Panc1 (cell line): Measurements from ENCODE around the gene RFFL. TPM values are rescaled to one million over a fixed set of nuclear protein-coding genes. Genes with fewer than 3 reads are reported as not detected.

Experiments used
- ATAC-seq: fragments of 200-7000 bp; cut with Tn5 transposase; 2 replicates; pipeline ENCODE4 v1.9.1; 2020; ENCODE audit warnings: mild to moderate bottlenecking, moderate library complexity
- BruUV-seq: library from RNA; stranded (reverse); fragments of 400-500 nt; replicated peaks from 2 replicates; lab custom pipeline; 2021; lab: Mats Ljungman, UMichigan
- CTCF ChIA-PET: fragments of 300-600 bp; sonication (Branson Sonifier 250); formaldehyde crosslinking; loops from one replicate; lab custom pipeline; 2022; ENCODE audit warnings: antibody characterized with exemption; lab: Charles Lee
- POLR2A ChIA-PET: fragments of 300-600 bp; sonication (Branson Sonifier 250); formaldehyde crosslinking; loops from one replicate; lab custom pipeline; 2022; ENCODE audit warnings: antibody characterized with exemption; lab: Charles Lee
- DNase-seq: peaks from one replicate; pipeline ENCODE4 v3.0.0-alpha.2; 2010; ENCODE audit warnings: low read depth, low spot score
- H3K27ac ChIP-seq: 2 replicates; pipeline ENCODE4 v1.5.1; 2011; ENCODE audit warnings: mild to moderate bottlenecking, low read length, inconsistent platforms
- H3K27me3 ChIP-seq: fragments of 200-500 bp; sonication (Bioruptor generic); 2 replicates; pipeline ENCODE4 v1.6.0; 2014; ENCODE audit warnings: low read length, inconsistent platforms; ENCODE audit not compliant: control insufficient read depth, insufficient read depth
- H3K36me3 ChIP-seq: fragments of 200-500 bp; sonication (Bioruptor generic); 2 replicates; pipeline ENCODE4 v1.5.1; 2014; ENCODE audit warnings: inconsistent platforms, mild to moderate bottlenecking, low read length, moderate library complexity; ENCODE audit not compliant: control insufficient read depth, insufficient read depth
- H3K4me1 ChIP-seq: 2 replicates; pipeline ENCODE4 v1.5.1; 2011; ENCODE audit warnings: inconsistent platforms, mild to moderate bottlenecking, low read length, moderate library complexity; ENCODE audit not compliant: control insufficient read depth, insufficient read depth
- H3K4me3 ChIP-seq, 2 experiments: 2 replicates each; pipeline ENCODE4 v1.5.1; 2011 to 2012; ENCODE audit warnings: low read depth in 2 of 2, low read length in 2 of 2, mild to moderate bottlenecking in 2 of 2, inconsistent platforms in 1 of 2, moderate library complexity in 1 of 2
- H3K9me3 ChIP-seq: fragments of 200-500 bp; sonication (Bioruptor generic); 2 replicates; pipeline ENCODE4 v1.5.1; 2014; ENCODE audit warnings: low read depth, mild to moderate bottlenecking, inconsistent platforms, low read length, moderate library complexity; ENCODE audit not compliant: control insufficient read depth, insufficient read depth
- POLR2AphosphoS5 ChIP-seq: IDR thresholded peaks from 2 replicates; pipeline ENCODE4 v1.6.1; 2012; ENCODE audit warnings: mild to moderate bottlenecking, low read depth, low read length, moderate library complexity
- SIN3A ChIP-seq: IDR thresholded peaks from 2 replicates; pipeline ENCODE4 v1.6.1; 2012; ENCODE audit warnings: low read depth, mild to moderate bottlenecking, low read length, moderate library complexity, borderline replicate concordance; ENCODE audit not compliant: insufficient read depth
- TCF7L2 ChIP-seq: IDR thresholded peaks from 2 replicates; pipeline ENCODE4 v1.6.1; 2011; ENCODE audit warnings: mild to moderate bottlenecking, low read depth, low read length, inconsistent platforms
- in situ Hi-C: cut with HindIII; loops from 2 replicates; pipeline ENCODE4 v1.10.0; 2016; ENCODE audit warnings: low sequenced_read_pairs, low pct_unique_long_range_greater_than_20kb
- intact Hi-C: fragments of 100-400 bp; cut with micrococcal nuclease; formaldehyde crosslinking; loops from one replicate; pipeline ENCODE4 v1.10.0; 2022; ENCODE audit not compliant: unreplicated experiment
- total RNA-seq: library from RNA; stranded (reverse); gene quantifications from one replicate; pipeline ENCODE4 v1.2.1, GENCODE V29; 2021; ENCODE audit not compliant: unreplicated experiment
- TF ChIP-seq, protein P1 (sequence below), 2 experiments: IDR thresholded peaks; 2 replicates each; pipeline ENCODE4 v1.6.1; 2011 to 2012; ENCODE audit warnings: low read depth in 2 of 2, control low read depth in 1 of 2, low read length in 1 of 2, mild to moderate bottlenecking in 1 of 2, moderate library complexity in 1 of 2; ENCODE audit not compliant: insufficient read depth in 1 of 2
- TF ChIP-seq, protein P2 (sequence below): fragments of 450-650 bp; IDR thresholded peaks from 2 replicates; pipeline ENCODE4 v1.5.1; 2017; ENCODE audit warnings: mild to moderate bottlenecking

Gene RFFL
- total RNA-seq, 1 experiment from 2014 or later, result 38.4 TPM

DNA sequence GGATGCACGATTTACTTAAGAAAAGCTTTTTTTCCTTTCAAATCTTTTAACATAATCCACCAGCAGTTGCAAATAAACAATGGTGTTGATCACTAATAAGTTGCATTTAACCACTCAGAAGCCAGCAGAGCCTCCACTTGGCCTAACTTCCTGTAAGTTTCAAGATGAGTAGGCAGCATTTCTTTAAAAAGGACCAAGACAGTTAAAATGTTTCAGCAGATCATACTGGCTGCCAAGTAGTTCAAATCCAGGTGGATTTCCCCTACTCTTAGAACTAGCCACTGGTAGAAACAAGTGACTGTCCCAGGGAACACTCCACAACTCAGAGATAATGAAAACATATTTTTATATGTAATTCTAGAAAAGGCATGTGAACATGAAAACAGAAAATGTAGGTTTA is 17.0 kb upstream of the RFFL start:
- no TSS peak for BruUV-seq
- peaks cover 34% of the 10 kb centered on the region for H3K4me1 ChIP-seq

DNA sequence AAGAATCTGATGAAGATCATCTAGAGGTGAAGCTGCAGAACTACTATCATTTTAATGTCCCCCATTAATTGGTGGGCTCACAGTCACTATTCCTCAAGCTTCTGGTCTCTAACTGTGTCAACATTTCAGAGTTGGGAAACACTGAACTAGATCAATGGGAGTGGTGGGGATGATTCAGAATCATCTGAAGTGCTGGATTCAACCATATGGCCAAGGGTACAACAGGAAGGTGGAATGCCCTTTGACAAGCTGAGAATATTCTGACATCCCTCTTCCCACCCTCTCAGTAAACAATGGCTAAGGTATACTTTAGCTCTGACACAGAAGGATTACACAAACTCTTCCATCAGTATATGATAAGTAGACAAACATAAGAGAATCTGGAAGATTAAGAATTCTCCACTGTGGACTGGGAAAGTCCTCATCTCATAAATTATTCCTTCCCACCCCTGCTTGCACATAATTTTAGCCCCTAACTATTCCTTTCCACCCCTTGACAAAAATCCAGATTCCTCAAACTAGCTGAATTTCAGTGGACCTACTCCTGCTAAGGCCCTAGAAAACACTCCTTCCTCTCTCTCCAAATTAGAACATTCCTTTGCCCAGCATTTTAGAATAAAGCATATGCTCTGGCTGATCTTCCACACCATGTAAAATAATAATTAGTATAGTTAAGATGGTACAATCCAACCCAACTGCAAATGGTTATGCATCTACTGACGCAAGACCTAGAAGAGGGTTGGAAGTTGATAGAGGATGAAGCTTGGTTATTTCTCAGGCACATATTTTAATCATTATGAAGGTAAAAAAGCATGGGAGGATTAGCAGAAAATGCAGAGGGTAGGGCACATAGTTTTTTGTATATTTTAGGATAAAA is 16.3 kb upstream of the RFFL start:
- no peak overlapping the region for H3K4me3 ChIP-seq
- peaks cover 38% of the 10 kb centered on the region for H3K4me1 ChIP-seq
- CTCF ChIA-PET, result no interaction called here

More for the DNA sequence above, 17.0 kb upstream of the RFFL start:
- Histone ChIP-seq H3K9me3 (no peaks in the 10 kb centered on the region), H3K4me3 (no peak overlapping the region), H3K27ac (peak overlapping the region; percentile 25; the same call in 1 of the 2 replicates), H3K36me3 (no peaks in the 10 kb centered on the region), H3K27me3 (no peaks in the 10 kb centered on the region)
- in situ Hi-C loops, result no loop called here
- no peak for TF ChIP-seq TCF7L2
- TF ChIP-seq, protein P1, sequence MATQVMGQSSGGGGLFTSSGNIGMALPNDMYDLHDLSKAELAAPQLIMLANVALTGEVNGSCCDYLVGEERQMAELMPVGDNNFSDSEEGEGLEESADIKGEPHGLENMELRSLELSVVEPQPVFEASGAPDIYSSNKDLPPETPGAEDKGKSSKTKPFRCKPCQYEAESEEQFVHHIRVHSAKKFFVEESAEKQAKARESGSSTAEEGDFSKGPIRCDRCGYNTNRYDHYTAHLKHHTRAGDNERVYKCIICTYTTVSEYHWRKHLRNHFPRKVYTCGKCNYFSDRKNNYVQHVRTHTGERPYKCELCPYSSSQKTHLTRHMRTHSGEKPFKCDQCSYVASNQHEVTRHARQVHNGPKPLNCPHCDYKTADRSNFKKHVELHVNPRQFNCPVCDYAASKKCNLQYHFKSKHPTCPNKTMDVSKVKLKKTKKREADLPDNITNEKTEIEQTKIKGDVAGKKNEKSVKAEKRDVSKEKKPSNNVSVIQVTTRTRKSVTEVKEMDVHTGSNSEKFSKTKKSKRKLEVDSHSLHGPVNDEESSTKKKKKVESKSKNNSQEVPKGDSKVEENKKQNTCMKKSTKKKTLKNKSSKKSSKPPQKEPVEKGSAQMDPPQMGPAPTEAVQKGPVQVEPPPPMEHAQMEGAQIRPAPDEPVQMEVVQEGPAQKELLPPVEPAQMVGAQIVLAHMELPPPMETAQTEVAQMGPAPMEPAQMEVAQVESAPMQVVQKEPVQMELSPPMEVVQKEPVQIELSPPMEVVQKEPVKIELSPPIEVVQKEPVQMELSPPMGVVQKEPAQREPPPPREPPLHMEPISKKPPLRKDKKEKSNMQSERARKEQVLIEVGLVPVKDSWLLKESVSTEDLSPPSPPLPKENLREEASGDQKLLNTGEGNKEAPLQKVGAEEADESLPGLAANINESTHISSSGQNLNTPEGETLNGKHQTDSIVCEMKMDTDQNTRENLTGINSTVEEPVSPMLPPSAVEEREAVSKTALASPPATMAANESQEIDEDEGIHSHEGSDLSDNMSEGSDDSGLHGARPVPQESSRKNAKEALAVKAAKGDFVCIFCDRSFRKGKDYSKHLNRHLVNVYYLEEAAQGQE (IDR thresholded peaks at IDR 0.05; ENCODE audit: insufficient read depth in 1 of 2, low read depth in 2 of 2, low read length in 1 of 2), result no peak
- no peak for TF ChIP-seq SIN3A
- TF ChIP-seq POLR2AphosphoS5, result no peak
- TF ChIP-seq, protein P2, sequence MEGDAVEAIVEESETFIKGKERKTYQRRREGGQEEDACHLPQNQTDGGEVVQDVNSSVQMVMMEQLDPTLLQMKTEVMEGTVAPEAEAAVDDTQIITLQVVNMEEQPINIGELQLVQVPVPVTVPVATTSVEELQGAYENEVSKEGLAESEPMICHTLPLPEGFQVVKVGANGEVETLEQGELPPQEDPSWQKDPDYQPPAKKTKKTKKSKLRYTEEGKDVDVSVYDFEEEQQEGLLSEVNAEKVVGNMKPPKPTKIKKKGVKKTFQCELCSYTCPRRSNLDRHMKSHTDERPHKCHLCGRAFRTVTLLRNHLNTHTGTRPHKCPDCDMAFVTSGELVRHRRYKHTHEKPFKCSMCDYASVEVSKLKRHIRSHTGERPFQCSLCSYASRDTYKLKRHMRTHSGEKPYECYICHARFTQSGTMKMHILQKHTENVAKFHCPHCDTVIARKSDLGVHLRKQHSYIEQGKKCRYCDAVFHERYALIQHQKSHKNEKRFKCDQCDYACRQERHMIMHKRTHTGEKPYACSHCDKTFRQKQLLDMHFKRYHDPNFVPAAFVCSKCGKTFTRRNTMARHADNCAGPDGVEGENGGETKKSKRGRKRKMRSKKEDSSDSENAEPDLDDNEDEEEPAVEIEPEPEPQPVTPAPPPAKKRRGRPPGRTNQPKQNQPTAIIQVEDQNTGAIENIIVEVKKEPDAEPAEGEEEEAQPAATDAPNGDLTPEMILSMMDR, result no peak
- ChIA-PET POLR2A (no interaction called here), CTCF (interaction anchor here (0.8 kb wide), 1 partner anchor 37 kb away, joined by 3 read pairs; no protein-coding TSS in a partner anchor)
- DNase-seq, result no peak
- ATAC-seq, result no peak
- intact Hi-C loops, result no loop called here

More for the DNA sequence above, 16.3 kb upstream of the RFFL start:
- ATAC-seq (no peak), DNase-seq (no peak)
- Histone ChIP-seq H3K27me3 (no peaks in the 10 kb centered on the region), H3K36me3 (no peaks in the 10 kb centered on the region), H3K9me3 (no peaks in the 10 kb centered on the region), H3K27ac (no peak overlapping the region)
- BruUV-seq, result no TSS peak
- TF ChIP-seq, protein P1 (IDR thresholded peaks at IDR 0.05; ENCODE audit: insufficient read depth in 1 of 2, low read depth in 2 of 2, low read length in 1 of 2), result no peak
- TF ChIP-seq TCF7L2 (no peak), SIN3A (no peak), POLR2AphosphoS5 (no peak)
- TF ChIP-seq, protein P2, result no peak
- POLR2A ChIA-PET, result no interaction called here
- intact Hi-C loops (no loop called here), in situ Hi-C loops (no loop called here)
